GM23338 (cell line): ENCODE results near the gene MAFB.

ENCODE experiments used
- CTCF ChIP-seq, 2 experiments: fragments of 200-600 bp in 1 of 2; sonication (generic) in 1 of 2; conservative IDR thresholded peaks; 2 replicates each; pipeline versions ENCODE4 v1.5.1 to v1.6.1; 2016 to 2017; ENCODE audit warnings: antibody characterized with exemption in 2 of 2, low read depth in 2 of 2, mild to moderate bottlenecking in 2 of 2, moderate library complexity in 1 of 2
- ETS1 ChIP-seq: IDR thresholded peaks from 2 replicates; pipeline ENCODE4 v1.6.1; 2016; ENCODE audit warnings: antibody characterized with exemption
- EZH2 ChIP-seq: fragments of 200-600 bp; sonication (generic); IDR thresholded peaks from one replicate; pipeline ENCODE4 v1.8.0; 2017; ENCODE audit warnings: antibody characterized with exemption, mild to moderate bottlenecking, low read depth; ENCODE audit not compliant: unreplicated experiment
- EZH2phosphoT487 ChIP-seq: fragments of 200-600 bp; sonication (generic); IDR thresholded peaks from one replicate; pipeline ENCODE4 v1.8.1; 2018; ENCODE audit warnings: antibody characterized with exemption; ENCODE audit not compliant: unreplicated experiment
- JUNB ChIP-seq: IDR thresholded peaks from one replicate; pipeline ENCODE4 v1.6.1; 2016; ENCODE audit warnings: antibody characterized with exemption; ENCODE audit not compliant: unreplicated experiment
- POLR2AphosphoS5 ChIP-seq: IDR thresholded peaks from 2 replicates; pipeline ENCODE4 v1.6.1; 2016; ENCODE audit warnings: antibody characterized with exemption, low read depth
- ZNF114 ChIP-seq: fragments of 250-450 bp; sonication (Bioruptor Pico); IDR thresholded peaks from 2 replicates; pipeline ENCODE4 v1.5.0; 2020; ENCODE audit warnings: mild to moderate bottlenecking, moderate library complexity

GRCh38 chr20:40717343-40717865 is 28.4 kb upstream of the MAFB start:
- no peak for TF ChIP-seq CTCF (conservative IDR thresholded peaks at IDR 0.05; ENCODE audit: low read depth in 2 of 2)
- no peak for TF ChIP-seq POLR2AphosphoS5
- no peak for TF ChIP-seq ZNF114 (CRISPR knock-in tag)
- TF ChIP-seq EZH2, result no peak
- TF ChIP-seq EZH2phosphoT487, result no peak
- TF ChIP-seq ETS1, result no peak
- TF ChIP-seq JUNB, result no peak
